ENCODE data around the gene PNMA8A.

- TF ChIP-seq CTCF (optimal IDR thresholded peaks at IDR 0.05 in 1 of 3, IDR thresholded peaks at IDR 0.05 in 1 of 3, conservative IDR thresholded peaks at IDR 0.05 in 1 of 3; ENCODE audit: extremely low read depth in 1 of 3, insufficient read depth in 2 of 3, low read length in 3 of 3) (no peak), EZH2 (IDR thresholded peaks at IDR 0.05; ENCODE audit: low read length) (no peak)
Measured at GRCh38 chr19:46487178-46487801, 15.9 kb upstream of the PNMA8A start.

All from keratinocyte (primary cell).